Measurements from ENCODE around the gene TKTL1.
"Not testable (repeated sequence)": the region's sequence is repeated elsewhere in the genome, so short reads cannot be mapped to it uniquely, and the experiment has no call there.

Gene TKTL1

GRCh38 chrX:154295664-154296310, at the start of gene TKTL1:
TSS of gene TKTL1 (plus strand) at chrX:154295795. CDS start at chrX:154295860, 65 bp downstream.
- TF ChIP-seq CTCF (IDR thresholded peaks at IDR 0.05; ENCODE audit: low read depth, low read length), result no peak
- H3K4me3 ChIP-seq (ENCODE audit: low read depth, low read length), result no peak within 1 kb of the TSS

GRCh38 chrX:154247377-154248045, 48.1 kb upstream of the TKTL1 start:
- not testable (repeated sequence) for H3K4me3 ChIP-seq (ENCODE audit: low read depth, low read length)

GRCh38 chrX:154248076-154248475, 47.5 kb upstream of the TKTL1 start:
- H3K4me3 ChIP-seq (ENCODE audit: low read depth, low read length), result not testable (repeated sequence)

- not testable (repeated sequence) for H3K4me3 ChIP-seq (ENCODE audit: low read depth, low read length)
These were observed 38.3 kb upstream of the TKTL1 start, which contains the start of gene OPN1MW3 for GRCh38 chrX:154257282-154257681. TSS of gene OPN1MW3 (plus strand) at chrX:154257582. CDS start at chrX:154257620, 38 bp downstream.

GRCh38 chrX:154258711-154259110, 36.9 kb upstream of the TKTL1 start:
- not testable (repeated sequence) for H3K4me3 ChIP-seq (ENCODE audit: low read depth, low read length)

- not testable (repeated sequence) for H3K4me3 ChIP-seq (ENCODE audit: low read depth, low read length)
These were observed 32.5 kb upstream of the TKTL1 start for GRCh38 chrX:154263072-154263471.

- not testable (repeated sequence) for H3K4me3 ChIP-seq (ENCODE audit: low read depth, low read length)
These were observed 26.4 kb upstream of the TKTL1 start for GRCh38 chrX:154269245-154269644.

GRCh38 chrX:154284489-154285338, 10.9 kb upstream of the TKTL1 start:
- not testable (repeated sequence) for H3K4me3 ChIP-seq (ENCODE audit: low read depth, low read length)

GRCh38 chrX:154286406-154286805, 9.2 kb upstream of the TKTL1 start:
- H3K4me3 ChIP-seq (ENCODE audit: low read depth, low read length), result not testable (repeated sequence)

GRCh38 chrX:154294791-154295574, 612 bp upstream of the TKTL1 start, which contains the start of gene TEX28:
TSS of gene TEX28 (minus strand) at chrX:154295124. CDS start at chrX:154292117, 3,007 bp downstream.
- no peak within 1 kb of the TSS for H3K4me3 ChIP-seq (ENCODE audit: low read depth, low read length)
- TF ChIP-seq CTCF (IDR thresholded peaks at IDR 0.05; ENCODE audit: low read depth, low read length), result no peak

GRCh38 chrX:154296731-154297130, 1.1 kb downstream of the TKTL1 start:
- no peak for TF ChIP-seq CTCF (IDR thresholded peaks at IDR 0.05; ENCODE audit: low read depth, low read length)

More at GRCh38 chrX:154296731-154297130, 1.1 kb downstream of the TKTL1 start:
- H3K4me3 ChIP-seq (ENCODE audit: low read depth, low read length), result no peak overlapping the region
